Loucy (cell line): Measurements from ENCODE around the gene MOV10L1.

ENCODE experiments used
- CTCF ChIP-seq: fragments of 200-600 bp; sonication (generic); conservative IDR thresholded peaks from 2 replicates; pipeline ENCODE4 v1.5.1; 2014; ENCODE audit warnings: mild to moderate bottlenecking, antibody characterized with exemption, low read length
- EZH2phosphoT487 ChIP-seq: fragments of 200-600 bp; IDR thresholded peaks from 2 replicates; pipeline ENCODE4 v1.6.1; 2018; ENCODE audit warnings: antibody characterized with exemption, mild to moderate bottlenecking, moderate library complexity, borderline replicate concordance

DNA sequence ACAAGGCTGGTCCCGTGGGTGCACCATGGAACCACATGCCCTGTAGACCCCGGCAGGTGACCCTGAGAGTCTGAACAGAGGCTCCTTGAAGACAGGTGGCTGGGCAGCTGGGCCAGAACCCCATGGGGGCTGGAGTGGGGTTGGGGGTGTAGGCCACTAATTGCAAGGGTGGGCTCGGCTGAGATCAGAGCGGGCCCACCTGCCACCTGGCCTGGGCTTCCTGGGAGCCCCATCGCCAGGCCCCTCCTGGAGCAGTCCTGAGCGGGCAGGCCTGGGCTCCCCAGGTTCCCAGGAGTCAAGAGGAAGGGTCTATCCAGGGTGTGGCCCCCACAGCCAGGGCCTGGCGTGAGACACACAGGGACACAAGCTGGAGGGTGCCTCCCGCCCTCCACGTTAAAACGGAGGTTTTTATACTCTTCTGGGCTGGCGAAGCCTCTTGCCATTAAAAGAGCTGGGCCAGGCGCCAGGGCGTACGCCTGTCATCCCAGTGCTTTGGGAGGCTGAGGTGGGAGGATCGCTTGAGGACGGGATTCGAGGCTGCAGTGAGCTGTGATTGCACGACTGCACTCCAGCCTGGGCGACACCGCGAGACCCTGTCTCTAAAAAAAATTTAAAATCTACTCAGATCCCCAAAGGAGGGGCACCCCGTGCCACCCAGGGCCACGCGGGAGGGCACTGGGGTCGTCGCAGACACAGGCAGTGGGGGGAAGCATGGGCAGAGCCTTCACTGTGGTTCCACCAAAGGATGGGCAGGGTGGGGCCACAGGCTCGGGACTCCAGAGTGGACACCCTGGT, 91.1 kb downstream of the MOV10L1 start:
- TF ChIP-seq CTCF (no peak), EZH2phosphoT487 (no peak)
